ENCODE measurements around the gene BRINP3. TPM values are rescaled to one million over a fixed set of nuclear protein-coding genes. Genes with fewer than 3 reads are reported as not detected.

BRINP3 gene
- total and polyA plus RNA-seq, 9 of the 15 experiments (the other 6 are each of a cell fraction or from before 2014, with no cell fraction given) = 0.09 to 0.75 (median 0.19) TPM; not detected in 1

DNA sequence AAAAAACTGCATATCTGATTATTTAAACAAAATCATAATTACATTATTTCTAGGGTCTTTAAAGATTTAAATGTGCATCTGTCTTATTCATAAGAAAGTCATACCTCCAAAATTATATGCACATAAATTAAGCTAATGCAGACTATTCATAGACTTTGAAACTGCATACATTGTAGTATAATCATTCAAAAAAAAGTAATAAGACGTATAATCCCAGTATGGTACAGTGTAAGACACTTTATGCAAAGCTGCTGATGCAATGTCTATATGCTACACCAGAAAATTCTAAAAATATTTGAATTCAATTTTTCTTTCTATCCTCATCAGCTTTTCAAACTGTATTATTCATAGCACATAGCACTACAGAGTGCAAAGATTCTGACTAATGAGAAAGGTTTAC, 22.0 kb downstream of the BRINP3 start:
- in situ Hi-C loops (cut with MboI) (no loop called here), intact Hi-C loops (cut with micrococcal nuclease) (no loop called here)
- CTCF ChIA-PET (ENCODE audit: low intra/inter-chr PET ratio) = no interaction called here
- Histone ChIP-seq H4K20me1 (replicated peaks; ENCODE audit: control insufficient read depth, insufficient read depth, low read length) (no peaks in the 10 kb centered on the region), H3K36me3 (ENCODE audit: control insufficient read depth, insufficient read depth, low read length) (no peaks in the 10 kb centered on the region), H3K27me3 (ENCODE audit: control insufficient read depth in 2 of 2, insufficient read depth in 2 of 2, low read length in 2 of 2) (no peaks in the 10 kb centered on the region), H3K9me3 (replicated peaks; ENCODE audit: control insufficient read depth, insufficient read depth, low read depth, low read length) (no peaks in the 10 kb centered on the region), H3K4me3 (no peak overlapping the region), H3K79me2 (ENCODE audit: control insufficient read depth, insufficient read depth, low read length) (no peaks in the 10 kb centered on the region), H2AFZ (ENCODE audit: low read depth, low read length) (no peak overlapping the region), H3K9me1 (ENCODE audit: control insufficient read depth, insufficient read depth, low read length) (no peaks in the 10 kb centered on the region), H3K4me1 (replicated peaks in 1 of 2; ENCODE audit: control insufficient read depth in 2 of 2, insufficient read depth in 2 of 2, low read length in 2 of 2) (no peaks in the 10 kb centered on the region), H3K9ac (ENCODE audit: insufficient read depth in 1 of 2, low read depth in 2 of 2, low read length in 2 of 2) (no peak overlapping the region), H3K4me2 (ENCODE audit: insufficient read depth, low read length) (no peak overlapping the region), H3K27ac (ENCODE audit: extremely low read depth, low read depth, low read length) (no peak overlapping the region)
- DNase-seq (ENCODE audit: extremely low read depth in 1 of 4, low spot score in 3 of 4) = no peak
- BruUV-seq (replicated peaks) = no TSS peak
- no peak for FAIRE-seq
- 6% methylated on average over 1 of the region's 1 CpG for WGBS (ENCODE audit: insufficient coverage, low coverage, missing lambda C conversion rate)
- POLR2A ChIA-PET = no interaction called here
- no peak for ATAC-seq
- TF ChIP-seq, protein P1, sequence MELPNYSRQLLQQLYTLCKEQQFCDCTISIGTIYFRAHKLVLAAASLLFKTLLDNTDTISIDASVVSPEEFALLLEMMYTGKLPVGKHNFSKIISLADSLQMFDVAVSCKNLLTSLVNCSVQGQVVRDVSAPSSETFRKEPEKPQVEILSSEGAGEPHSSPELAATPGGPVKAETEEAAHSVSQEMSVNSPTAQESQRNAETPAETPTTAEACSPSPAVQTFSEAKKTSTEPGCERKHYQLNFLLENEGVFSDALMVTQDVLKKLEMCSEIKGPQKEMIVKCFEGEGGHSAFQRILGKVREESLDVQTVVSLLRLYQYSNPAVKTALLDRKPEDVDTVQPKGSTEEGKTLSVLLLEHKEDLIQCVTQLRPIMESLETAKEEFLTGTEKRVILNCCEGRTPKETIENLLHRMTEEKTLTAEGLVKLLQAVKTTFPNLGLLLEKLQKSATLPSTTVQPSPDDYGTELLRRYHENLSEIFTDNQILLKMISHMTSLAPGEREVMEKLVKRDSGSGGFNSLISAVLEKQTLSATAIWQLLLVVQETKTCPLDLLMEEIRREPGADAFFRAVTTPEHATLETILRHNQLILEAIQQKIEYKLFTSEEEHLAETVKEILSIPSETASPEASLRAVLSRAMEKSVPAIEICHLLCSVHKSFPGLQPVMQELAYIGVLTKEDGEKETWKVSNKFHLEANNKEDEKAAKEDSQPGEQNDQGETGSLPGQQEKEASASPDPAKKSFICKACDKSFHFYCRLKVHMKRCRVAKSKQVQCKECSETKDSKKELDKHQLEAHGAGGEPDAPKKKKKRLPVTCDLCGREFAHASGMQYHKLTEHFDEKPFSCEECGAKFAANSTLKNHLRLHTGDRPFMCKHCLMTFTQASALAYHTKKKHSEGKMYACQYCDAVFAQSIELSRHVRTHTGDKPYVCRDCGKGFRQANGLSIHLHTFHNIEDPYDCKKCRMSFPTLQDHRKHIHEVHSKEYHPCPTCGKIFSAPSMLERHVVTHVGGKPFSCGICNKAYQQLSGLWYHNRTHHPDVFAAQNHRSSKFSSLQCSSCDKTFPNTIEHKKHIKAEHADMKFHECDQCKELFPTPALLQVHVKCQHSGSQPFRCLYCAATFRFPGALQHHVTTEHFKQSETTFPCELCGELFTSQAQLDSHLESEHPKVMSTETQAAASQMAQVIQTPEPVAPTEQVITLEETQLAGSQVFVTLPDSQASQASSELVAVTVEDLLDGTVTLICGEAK (IDR thresholded peaks at IDR 0.05) = no peak
- TF ChIP-seq, protein P1 (CRISPR knock-in tag; IDR thresholded peaks at IDR 0.05) = no peak
- TF ChIP-seq PTTG1 (tag; IDR thresholded peaks at IDR 0.05; ENCODE audit: low read depth) (no peak), RBM15 (IDR thresholded peaks at IDR 0.05; ENCODE audit: insufficient read depth, low read length) (no peak)
- TF ChIP-seq, protein P2, sequence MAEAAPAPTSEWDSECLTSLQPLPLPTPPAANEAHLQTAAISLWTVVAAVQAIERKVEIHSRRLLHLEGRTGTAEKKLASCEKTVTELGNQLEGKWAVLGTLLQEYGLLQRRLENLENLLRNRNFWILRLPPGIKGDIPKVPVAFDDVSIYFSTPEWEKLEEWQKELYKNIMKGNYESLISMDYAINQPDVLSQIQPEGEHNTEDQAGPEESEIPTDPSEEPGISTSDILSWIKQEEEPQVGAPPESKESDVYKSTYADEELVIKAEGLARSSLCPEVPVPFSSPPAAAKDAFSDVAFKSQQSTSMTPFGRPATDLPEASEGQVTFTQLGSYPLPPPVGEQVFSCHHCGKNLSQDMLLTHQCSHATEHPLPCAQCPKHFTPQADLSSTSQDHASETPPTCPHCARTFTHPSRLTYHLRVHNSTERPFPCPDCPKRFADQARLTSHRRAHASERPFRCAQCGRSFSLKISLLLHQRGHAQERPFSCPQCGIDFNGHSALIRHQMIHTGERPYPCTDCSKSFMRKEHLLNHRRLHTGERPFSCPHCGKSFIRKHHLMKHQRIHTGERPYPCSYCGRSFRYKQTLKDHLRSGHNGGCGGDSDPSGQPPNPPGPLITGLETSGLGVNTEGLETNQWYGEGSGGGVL (CRISPR knock-in tag; IDR thresholded peaks at IDR 0.05) = no peak
- TF ChIP-seq, protein P3, sequence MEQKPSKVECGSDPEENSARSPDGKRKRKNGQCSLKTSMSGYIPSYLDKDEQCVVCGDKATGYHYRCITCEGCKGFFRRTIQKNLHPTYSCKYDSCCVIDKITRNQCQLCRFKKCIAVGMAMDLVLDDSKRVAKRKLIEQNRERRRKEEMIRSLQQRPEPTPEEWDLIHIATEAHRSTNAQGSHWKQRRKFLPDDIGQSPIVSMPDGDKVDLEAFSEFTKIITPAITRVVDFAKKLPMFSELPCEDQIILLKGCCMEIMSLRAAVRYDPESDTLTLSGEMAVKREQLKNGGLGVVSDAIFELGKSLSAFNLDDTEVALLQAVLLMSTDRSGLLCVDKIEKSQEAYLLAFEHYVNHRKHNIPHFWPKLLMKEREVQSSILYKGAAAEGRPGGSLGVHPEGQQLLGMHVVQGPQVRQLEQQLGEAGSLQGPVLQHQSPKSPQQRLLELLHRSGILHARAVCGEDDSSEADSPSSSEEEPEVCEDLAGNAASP (IDR thresholded peaks at IDR 0.05) = no peak
